K562 (cell line): ENCODE measurements around the gene RIN3. TPM values are rescaled to one million over a fixed set of nuclear protein-coding genes. Genes with fewer than 3 reads are reported as not detected.

Source experiments
- ATAC-seq: fragments of 200-7000 bp; cut with Tn5 transposase; 3 replicates; pipeline ENCODE4 v1.9.1; 2020; ENCODE audit warnings: moderate library complexity
- BruUV-seq: library from RNA; stranded (reverse); fragments of 400-500 nt; replicated peaks from 2 replicates; lab custom pipeline; 2021; lab: Mats Ljungman, UMichigan
- CTCF ChIA-PET: fragments of 300-600 bp; formaldehyde crosslinking; extraction: SDS; loops from one replicate; lab custom pipeline; 2021; ENCODE audit warnings: low intra/inter-chr PET ratio; lab: Yijun Ruan, JAX
- POLR2A ChIA-PET: fragments of 300-600, 350-650 bp; sonication (Branson Sonifier 250); formaldehyde crosslinking; extraction: SDS; loops from one replicate; lab custom pipeline; 2021; ENCODE audit warnings: antibody characterized with exemption, inconsistent platforms; lab: Yijun Ruan, JAX
- DNase-seq, 4 experiments: peaks; one replicate each; pipeline versions ENCODE4 v3.0.0 to v3.0.0-alpha.2; 2011 to 2018; ENCODE audit warnings: low spot score in 3 of 4, mixed read lengths in 3 of 4; ENCODE audit errors: extremely low read depth in 1 of 4
- FAIRE-seq: peaks from 2 replicates; lab custom pipeline; 2011; peaks lifted over from hg19 to GRCh38; lab: Jason Lieb, UNC
- H2AFZ ChIP-seq: 2 replicates; pipeline ENCODE4 v1.6.0; 2011; ENCODE audit warnings: low read depth, low read length, control low read depth, inconsistent platforms
- H3K27ac ChIP-seq: fragments of 200-600 bp; 3 replicates; pipeline ENCODE4 v1.8.0; 2011; ENCODE audit warnings: low read depth, mild to moderate bottlenecking, control low read depth, inconsistent platforms, low read length, moderate library complexity, mixed read lengths; ENCODE audit errors: extremely low read depth
- H3K27me3 ChIP-seq, 2 experiments: fragments of 300-600 bp in 1 of 2; 2 replicates in 1 of 2; 3 replicates in 1 of 2; pipeline versions ENCODE4 v1.6.0 to v1.8.0; 2011; ENCODE audit warnings: inconsistent platforms in 2 of 2, low read length in 2 of 2, mild to moderate bottlenecking in 1 of 2, mixed read lengths in 1 of 2, moderate library complexity in 1 of 2; ENCODE audit not compliant: control insufficient read depth in 2 of 2, insufficient read depth in 2 of 2
- H3K36me3 ChIP-seq: fragments of 300-600 bp; 3 replicates; pipeline ENCODE4 v1.8.0; 2011; ENCODE audit warnings: mild to moderate bottlenecking, low read length, inconsistent platforms; ENCODE audit not compliant: control insufficient read depth, insufficient read depth
- H3K4me1 ChIP-seq, 2 experiments: fragments of 200-600 bp in 1 of 2; replicated peaks in 1 of 2; 2 replicates in 1 of 2; 3 replicates in 1 of 2; pipeline versions ENCODE4 v1.5.1 to v1.8.0; 2011; ENCODE audit warnings: inconsistent platforms in 2 of 2, low read length in 2 of 2, mild to moderate bottlenecking in 1 of 2, mixed read lengths in 1 of 2, moderate library complexity in 1 of 2; ENCODE audit not compliant: control insufficient read depth in 2 of 2, insufficient read depth in 2 of 2
- H3K4me2 ChIP-seq: 2 replicates; pipeline ENCODE4 v1.6.1; 2011; ENCODE audit warnings: low read length, control low read depth, inconsistent platforms, mixed read lengths; ENCODE audit not compliant: insufficient read depth
- H3K4me3 ChIP-seq: fragments of 200-600 bp; sonication (generic), shearing (Covaris generic); 2 replicates; pipeline ENCODE4 v1.5.1; 2016; ENCODE audit warnings: control low read depth, inconsistent platforms
- H3K79me2 ChIP-seq: fragments of 200-600 bp; 3 replicates; pipeline ENCODE4 v1.8.0; 2011; ENCODE audit warnings: low read length, inconsistent platforms; ENCODE audit not compliant: control insufficient read depth, insufficient read depth
- H3K9ac ChIP-seq, 2 experiments: 2 replicates each; pipeline versions ENCODE4 v1.6.0 to v1.6.1; 2011; ENCODE audit warnings: low read depth in 2 of 2, low read length in 2 of 2, control low read depth in 1 of 2, inconsistent platforms in 1 of 2, mild to moderate bottlenecking in 1 of 2, mixed read lengths in 1 of 2; ENCODE audit not compliant: insufficient read depth in 1 of 2
- H3K9me1 ChIP-seq: one replicate; pipeline ENCODE4 v1.6.0; 2011; ENCODE audit warnings: inconsistent platforms, mild to moderate bottlenecking, low read length, moderate library complexity; ENCODE audit not compliant: control insufficient read depth, insufficient read depth
- H3K9me3 ChIP-seq: replicated peaks from 2 replicates; pipeline ENCODE4 v1.5.1; 2011; ENCODE audit warnings: low read depth, low read length, inconsistent platforms; ENCODE audit not compliant: control insufficient read depth, insufficient read depth
- H4K20me1 ChIP-seq: replicated peaks from 2 replicates; pipeline ENCODE4 v1.6.1; 2011; ENCODE audit warnings: low read length, inconsistent platforms, mixed read lengths; ENCODE audit not compliant: control insufficient read depth, insufficient read depth
- CBX5 ChIP-seq: IDR thresholded peaks from 2 replicates; pipeline ENCODE4 v1.6.1; 2014; ENCODE audit warnings: low read depth, borderline replicate concordance
- ETV1 ChIP-seq: fragments of 450-650 bp; conservative IDR thresholded peaks from 2 replicates; pipeline ENCODE4 v1.6.1; 2016; ENCODE audit warnings: missing genetic modification characterization, control low read depth, low read depth, missing compliant biosample characterization
- HEY1 ChIP-seq: fragments of 250-450 bp; sonication (Bioruptor Pico); IDR thresholded peaks from 2 replicates; pipeline ENCODE4 v1.5.0; 2020; ENCODE audit warnings: mild to moderate bottlenecking, moderate library complexity, borderline replicate concordance
- HMGN3 ChIP-seq: IDR thresholded peaks from 2 replicates; pipeline ENCODE4 v1.6.1; 2011; ENCODE audit warnings: borderline replicate concordance, low read depth, mild to moderate bottlenecking, mixed read lengths, low read length; ENCODE audit not compliant: insufficient read length; ENCODE audit errors: extremely low read depth
- HOXB6 ChIP-seq: fragments of 250-450 bp; sonication (Bioruptor Pico); IDR thresholded peaks from 2 replicates; pipeline ENCODE4 v1.5.1; 2022; ENCODE audit warnings: mild to moderate bottlenecking, borderline replicate concordance
- TCF3 ChIP-seq: sonication (generic); formaldehyde crosslinking; IDR thresholded peaks from 2 replicates; pipeline ENCODE4 v1.4.0; 2020; ENCODE audit warnings: mild to moderate bottlenecking, missing genetic modification reagents
- TEAD1 ChIP-seq, 2 experiments: fragments of 450-650 bp in 1 of 2; sonication (generic) in 1 of 2; formaldehyde crosslinking; IDR thresholded peaks; 2 replicates each; pipeline versions ENCODE4 v1.4.0 to v1.8.0; 2020 to 2022; ENCODE audit warnings: mild to moderate bottlenecking in 2 of 2, missing genetic modification reagents in 1 of 2
- USF2 ChIP-seq: sonication (generic); formaldehyde crosslinking; IDR thresholded peaks from 2 replicates; pipeline ENCODE4 v1.5.0; 2020; ENCODE audit warnings: missing genetic modification reagents
- ZEB2 ChIP-seq: fragments of 450-650 bp; IDR thresholded peaks from 2 replicates; pipeline ENCODE4 v1.6.1; 2016
- ZNF398 ChIP-seq: fragments of 250-450 bp; sonication (Bioruptor Pico); IDR thresholded peaks from 2 replicates; pipeline ENCODE4 v1.8.0; 2021; ENCODE audit warnings: moderate library complexity, mild to moderate bottlenecking, inconsistent platforms
- ZNF57 ChIP-seq: fragments of 450-650 bp; formaldehyde crosslinking; IDR thresholded peaks from 2 replicates; pipeline ENCODE4 v1.4.0; 2020; ENCODE audit warnings: mild to moderate bottlenecking, moderate library complexity
- WGBS: fragments of 100-300 bp; shearing (Covaris generic); methylation state at CpG from one replicate; pipeline ENCODE4 v1.1.6; 2016; ENCODE audit warnings: low coverage, mixed read lengths; ENCODE audit not compliant: insufficient coverage; ENCODE audit errors: missing lambda C conversion rate; 5-methylcytosine and 5-hydroxymethylcytosine counted together
- in situ Hi-C: fragments of 300-500 bp; cut with MboI; formaldehyde crosslinking; loops from 4 replicates; pipeline ENCODE4 v1.15.0; 2018; ENCODE audit warnings: inconsistent platforms, mixed read lengths
- intact Hi-C: fragments of 100-400 bp; cut with micrococcal nuclease; formaldehyde crosslinking; loops from 2 replicates; pipeline ENCODE4 v1.14.2; 2022
- polyA plus RNA-seq, 8 experiments: library from polyadenylated mRNA; depleted of rRNA in 4 of 8; stranded (reverse) in 5 of 8; unstranded in 3 of 8; fragments of >200 nt; fragmentation: Nextera tagmentation in 2 of 8; fragmentation: Illumina TruSeq in 1 of 8; extraction: Ambion mirVana in 2 of 8; extraction: Trizol in 1 of 8; gene quantifications; 2 replicates each; pipeline versions ENCODE4 v1.2.1 to v1.2.3, GENCODE V29; 2011 to 2014; ENCODE audit warnings: inconsistent platforms in 1 of 8, missing spikeins in 1 of 8
- total RNA-seq, 7 experiments: library from RNA; depleted of rRNA in 6 of 7; stranded (reverse); fragments of >200 nt in 6 of 7; fragmentation: Illumina TruSeq in 2 of 7; extraction: Trizol in 2 of 7; gene quantifications; 2 replicates each; pipeline versions ENCODE4 v1.2.1 to v1.2.3, GENCODE V29; 2011 to 2021; ENCODE audit warnings: low replicate concordance in 1 of 7
- TF ChIP-seq, protein P1 (sequence below): fragments of 450-650 bp; formaldehyde crosslinking; IDR thresholded peaks from 2 replicates; pipeline ENCODE4 v1.4.0; 2020; ENCODE audit warnings: mild to moderate bottlenecking, moderate library complexity
- TF ChIP-seq, protein P2 (sequence below), 2 experiments: fragments of 450-650 bp in 1 of 2; sonication (generic) in 1 of 2; formaldehyde crosslinking in 1 of 2; IDR thresholded peaks in 1 of 2; conservative IDR thresholded peaks in 1 of 2; 2 replicates each; pipeline versions ENCODE4 v1.6.1 to v1.8.1; 2016 to 2023; ENCODE audit warnings: mild to moderate bottlenecking in 2 of 2, moderate library complexity in 2 of 2, inconsistent platforms in 1 of 2, missing genetic modification reagents in 1 of 2

Gene RIN3
- total and polyA plus RNA-seq, 9 of the 15 experiments (the other 6 are each of a cell fraction or from before 2014, with no cell fraction given): 0.01 to 0.49 (median 0.08) TPM; not detected in 5

- TF ChIP-seq, protein P1, sequence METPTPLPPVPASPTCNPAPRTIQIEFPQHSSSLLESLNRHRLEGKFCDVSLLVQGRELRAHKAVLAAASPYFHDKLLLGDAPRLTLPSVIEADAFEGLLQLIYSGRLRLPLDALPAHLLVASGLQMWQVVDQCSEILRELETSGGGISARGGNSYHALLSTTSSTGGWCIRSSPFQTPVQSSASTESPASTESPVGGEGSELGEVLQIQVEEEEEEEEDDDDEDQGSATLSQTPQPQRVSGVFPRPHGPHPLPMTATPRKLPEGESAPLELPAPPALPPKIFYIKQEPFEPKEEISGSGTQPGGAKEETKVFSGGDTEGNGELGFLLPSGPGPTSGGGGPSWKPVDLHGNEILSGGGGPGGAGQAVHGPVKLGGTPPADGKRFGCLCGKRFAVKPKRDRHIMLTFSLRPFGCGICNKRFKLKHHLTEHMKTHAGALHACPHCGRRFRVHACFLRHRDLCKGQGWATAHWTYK (CRISPR knock-in tag): no peak
- TF ChIP-seq HEY1 (CRISPR knock-in tag): no peak
- TF ChIP-seq ZNF57: no peak
Observed at GRCh38 chr14:92502541-92503286, 10.9 kb upstream of the RIN3 start (continued).

DNA sequence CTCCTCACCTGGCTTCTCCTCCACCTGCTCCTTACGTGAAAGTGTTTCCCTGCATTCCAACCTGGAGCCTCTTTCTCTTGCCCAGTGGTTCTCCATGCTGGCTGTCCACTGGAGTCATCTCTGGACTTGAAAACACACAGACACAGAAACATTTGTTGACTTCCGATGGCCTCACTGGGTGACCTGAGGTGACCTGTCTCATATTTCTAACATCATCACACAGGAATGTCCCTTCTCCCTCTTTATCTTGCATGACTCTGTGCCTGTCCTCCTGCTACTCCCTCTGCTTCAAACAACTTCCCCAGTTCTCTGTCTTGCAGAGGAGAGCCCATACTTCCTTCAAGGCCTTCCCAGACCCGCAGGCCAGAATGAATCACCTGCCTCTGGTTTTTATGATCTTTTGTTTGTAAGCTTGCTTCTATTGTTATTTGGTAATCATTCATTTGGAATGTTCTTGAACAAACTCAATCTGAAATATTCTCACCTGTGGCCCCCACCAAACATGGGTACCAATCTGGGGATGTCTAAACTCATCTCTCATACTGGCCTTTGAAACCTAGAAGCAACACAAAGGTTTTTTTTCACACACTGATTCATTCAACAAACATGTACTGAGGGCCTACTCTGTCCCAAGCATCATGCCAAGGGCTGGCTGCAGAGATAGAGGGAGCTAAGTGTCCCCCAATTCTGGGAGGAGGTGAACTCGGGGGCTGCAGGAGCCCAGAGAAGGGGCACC is 9.7 kb upstream of the RIN3 start:
- H2AFZ ChIP-seq: no peak overlapping the region
- H3K79me2 ChIP-seq: no peaks in the 10 kb centered on the region
- no peaks in the 10 kb centered on the region for H3K4me1 ChIP-seq
- ChIA-PET CTCF (no interaction called here), POLR2A (interaction anchor here (1.0 kb wide), 1 partner anchor 13 kb away, joined by 3 read pairs; no protein-coding TSS in a partner anchor)
- H3K4me2 ChIP-seq: no peak overlapping the region
- H3K27me3 ChIP-seq: peaks cover 0 to 8% of the 10 kb centered on the region in 2 experiments; a peak in 2 of 5 replicates
- no peak overlapping the region for H3K9ac ChIP-seq
- no peak overlapping the region for H3K27ac ChIP-seq
- in situ Hi-C loops: no loop called here
- 7% methylated on average over 3 of the region's 4 CpGs for WGBS
- no peaks in the 10 kb centered on the region for H3K9me1 ChIP-seq
- no peak overlapping the region for H3K4me3 ChIP-seq
- FAIRE-seq (no peak), ATAC-seq (no peak), DNase-seq (no peak)
- BruUV-seq: no TSS peak
- intact Hi-C loops: no loop called here
- H3K36me3 ChIP-seq: no peaks in the 10 kb centered on the region
- H3K9me3 ChIP-seq: no peaks in the 10 kb centered on the region
- H4K20me1 ChIP-seq: no peaks in the 10 kb centered on the region
- TF ChIP-seq USF2 (CRISPR knock-in tag) (no peak), CBX5 (no peak), TEAD1 (CRISPR knock-in tag; IDR thresholded peaks at IDR 0.05) (peak; percentile 91 to 92), HOXB6 (CRISPR knock-in tag) (no peak), ETV1 (tag) (peak; percentile 59), HMGN3 (no peak), ZNF398 (CRISPR knock-in tag) (no peak), TCF3 (no peak), ZEB2 (0 out of 2 replicates have a peak, but pooled peaks have one; percentile 35)
- TF ChIP-seq, protein P2, sequence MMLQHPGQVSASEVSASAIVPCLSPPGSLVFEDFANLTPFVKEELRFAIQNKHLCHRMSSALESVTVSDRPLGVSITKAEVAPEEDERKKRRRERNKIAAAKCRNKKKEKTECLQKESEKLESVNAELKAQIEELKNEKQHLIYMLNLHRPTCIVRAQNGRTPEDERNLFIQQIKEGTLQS (IDR thresholded peaks at IDR 0.05): peak; percentile 49; the same call in 1 of the 2 replicates
- TF ChIP-seq, protein P2 (CRISPR knock-in tag; conservative IDR thresholded peaks at IDR 0.05): no peak
